GM18907 (cell line): ENCODE data around the gene CCL4.
"Not testable (repeated sequence)": the region's sequence is repeated elsewhere in the genome, so short reads cannot be mapped to it uniquely, and the experiment has no call there.

Experiments used
- ATAC-seq: cut with Tn5 transposase; IDR thresholded peaks from one replicate; pipeline ENCODE4 v1.9.1; 2021; ENCODE audit warnings: mild to moderate bottlenecking, moderate library complexity; ENCODE audit not compliant: unreplicated experiment

CCL4 gene

GRCh38 chr17:36115649-36115977, 12.0 kb downstream of the CCL4 start:
- ATAC-seq, result not testable (repeated sequence)

GRCh38 chr17:36117505-36118382, 14.1 kb downstream of the CCL4 start:
- no peak for ATAC-seq

GRCh38 chr17:36118477-36119353, 15.1 kb downstream of the CCL4 start:
- no peak for ATAC-seq

- ATAC-seq, result no peak
These were observed 16.6 kb downstream of the CCL4 start for GRCh38 chr17:36120221-36120620.

- not testable (repeated sequence) for ATAC-seq
These were observed 17.5 kb downstream of the CCL4 start for GRCh38 chr17:36121099-36121498.

- ATAC-seq, result no peak
These were observed 19.8 kb downstream of the CCL4 start for GRCh38 chr17:36123431-36123830.

GRCh38 chr17:36124879-36125824, 21.5 kb downstream of the CCL4 start:
- ATAC-seq, result no peak

- ATAC-seq, result peak; percentile 67
These were observed 23.7 kb downstream of the CCL4 start for GRCh38 chr17:36127199-36127893.

- no peak for ATAC-seq
These were observed 24.3 kb downstream of the CCL4 start for GRCh38 chr17:36127911-36128310.

GRCh38 chr17:36128411-36128978, 24.9 kb downstream of the CCL4 start:
- no peak for ATAC-seq

- no peak for ATAC-seq
These were observed 26.0 kb downstream of the CCL4 start for GRCh38 chr17:36129616-36130015.

GRCh38 chr17:36130346-36130745, 26.7 kb downstream of the CCL4 start:
- no peak for ATAC-seq

- no peak for ATAC-seq
These were observed 27.8 kb downstream of the CCL4 start for GRCh38 chr17:36131421-36131820.

GRCh38 chr17:36131931-36132330, 28.3 kb downstream of the CCL4 start:
- ATAC-seq, result no peak

- ATAC-seq, result peak; percentile 46
These were observed 28.8 kb downstream of the CCL4 start for GRCh38 chr17:36132421-36132831.

- ATAC-seq, result no peak
These were observed 30.1 kb downstream of the CCL4 start for GRCh38 chr17:36133602-36134236.

GRCh38 chr17:36135465-36135864, 31.8 kb downstream of the CCL4 start:
- ATAC-seq, result no peak

- ATAC-seq, result no peak
These were observed 32.4 kb downstream of the CCL4 start for GRCh38 chr17:36136036-36136435.

GRCh38 chr17:36136439-36136838, 32.8 kb downstream of the CCL4 start:
- ATAC-seq, result no peak
